Psoas muscle (tissue), 8 donors: ENCODE measurements around the gene HTT. TPM values are rescaled to one million over a fixed set of nuclear protein-coding genes. Genes with fewer than 3 reads are reported as not detected.
A peak's percentile ranks its signal among the peaks of the same experiment; 100 is the strongest.

Experiments used
- ATAC-seq, 4 donors: fragments of 200-7000 bp; cut with Tn5 transposase; one replicate each; pipeline ENCODE4 v1.9.1; 2020; ENCODE audit warnings: moderate library complexity in 3 of 4, mild to moderate bottlenecking in 2 of 4
- DNase-seq, 2 donors: peaks; one replicate each; pipeline ENCODE4 v3.0.0-alpha.2; 2020
- H3K27ac ChIP-seq: fragments of 200-600 bp; one replicate; pipeline ENCODE4 v1.8.0; 2022
- H3K27me3 ChIP-seq, 3 donors: fragments of 200-600 bp in 1 of 3; one replicate each; pipeline versions ENCODE4 v1.6.1 to v1.8.0; 2013 to 2022; ENCODE audit warnings: low read length in 2 of 3, mild to moderate bottlenecking in 2 of 3, moderate library complexity in 1 of 3; ENCODE audit not compliant: insufficient read depth in 3 of 3
- H3K36me3 ChIP-seq, 2 donors: fragments of 200-600 bp in 1 of 2; one replicate each; pipeline versions ENCODE4 v1.6.1 to v1.8.0; 2013 to 2022; ENCODE audit warnings: low read depth in 1 of 2, mild to moderate bottlenecking in 1 of 2, moderate library complexity in 1 of 2; ENCODE audit not compliant: insufficient read depth in 1 of 2
- H3K4me1 ChIP-seq: fragments of 200-600 bp; one replicate; pipeline ENCODE4 v1.8.0; 2022
- H3K4me3 ChIP-seq: fragments of 200-600 bp; one replicate; pipeline ENCODE4 v1.8.0; 2022; ENCODE audit warnings: mild to moderate bottlenecking
- H3K9me3 ChIP-seq: fragments of 200-600 bp; one replicate; pipeline ENCODE4 v1.8.0; 2022
- CTCF ChIP-seq: fragments of 200-600 bp; IDR thresholded peaks from one replicate; pipeline ENCODE4 v1.8.0; 2022; ENCODE audit warnings: antibody characterized with exemption
- WGBS, 3 donors: extraction: QIAGEN DNeasy Blood & Tissue Kit; methylation state at CpG; one replicate each; pipeline versions ENCODE4 v1.1.6 to v1.1.7; 2013; 5-methylcytosine and 5-hydroxymethylcytosine counted together
- intact Hi-C, 2 donors: fragments of 100-400 bp; cut with DNase I; formaldehyde crosslinking; loops; one replicate each; pipeline versions ENCODE4 v1.11.0 to v1.14.2; 2022
- polyA plus RNA-seq, 3 donors: library from polyadenylated mRNA; stranded (reverse); fragments of 200-250 nt; gene quantifications; one replicate each; pipeline ENCODE4 v1.2.3, GENCODE V29; 2013
- total RNA-seq, 4 donors: library from RNA; stranded (reverse); fragmentation: NEBNext Ultra II Directional in 2 of 4; extraction: Animal tissue kit (Norgen Biotek cat#: 25700) in 2 of 4; gene quantifications; one replicate each; pipeline versions ENCODE4 v1.2.1 to v1.2.4, GENCODE V29; 2021 to 2023
- donor health status: healthy with polysubstance abuse.
- donor health status: DM: no; HTN: no; CAD: no; lungs with moderate emphysema.
- donor health status: Bipolar disorder and iron deficiency.
- donor health status: healthy.
- donor health status: DM: yes; HTN: yes; CAD: no.
- donor health status: DM: no; HTN: no; CAD: no.
- donor health status: DM: no; HTN: no; CAD: no.
- donor health status: DM: yes; HTN: yes; CAD: no.

The HTT gene
- total and polyA plus RNA-seq, 7 donors, result 6.7 to 39.9 (median 29.6) TPM

GRCh38 chr4:3288571-3289094 lies 214.2 kb downstream of the HTT start:
- no peak for ATAC-seq
- WGBS, 3 donors, result 58 to 70% (median 62%) methylated on average over 11 of the region's 11 CpGs
- no peaks in the 10 kb centered on the region for H3K27me3 ChIP-seq
- no peak for TF ChIP-seq CTCF
- H3K27ac ChIP-seq, result no peak overlapping the region
- no peaks in the 10 kb centered on the region for H3K9me3 ChIP-seq
- peaks cover 37% of the 10 kb centered on the region for H3K4me1 ChIP-seq
- no peak for DNase-seq
- intact Hi-C loops, result no loop called here
- no peak overlapping the region for H3K4me3 ChIP-seq
- H3K36me3 ChIP-seq, result no peaks in the 10 kb centered on the region

GRCh38 chr4:3290476-3290875 lies 216.0 kb downstream of the HTT start:
- peak; percentile 25 to 56 (median 46) for ATAC-seq

GRCh38 chr4:3290889-3291321 lies 216.4 kb downstream of the HTT start:
- Histone ChIP-seq H3K9me3 (no peaks in the 10 kb centered on the region), H3K27me3 (no peaks in the 10 kb centered on the region), H3K4me3 (peak overlapping the region; percentile 88), H3K27ac (peak overlapping the region; percentile 96), H3K4me1 (peaks cover 35% of the 10 kb centered on the region), H3K36me3 (no peaks in the 10 kb centered on the region)
- no peak for ATAC-seq
- no peak for TF ChIP-seq CTCF
- 76 to 89% (median 77%) methylated on average over 8 to 9 of the region's 9 CpGs for WGBS, 3 donors
- intact Hi-C loops, result loop anchor here in 1 of 2 donors (5.0 kb wide), 1 partner anchor 89 kb away; no protein-coding TSS in a partner anchor
- DNase-seq, result no peak

More at GRCh38 chr4:3290476-3290875, 216.0 kb downstream of the HTT start:
- H3K27ac ChIP-seq, result peak overlapping the region; percentile 96
- H3K27me3 ChIP-seq, result no peaks in the 10 kb centered on the region
- TF ChIP-seq CTCF, result no peak
- no peak overlapping the region for H3K4me3 ChIP-seq
- WGBS, 3 donors, result 37 to 49% (median 41%) methylated on average over 11 of the region's 11 CpGs
- intact Hi-C loops, result loop anchor here in 1 of 2 donors (5.0 kb wide), 1 partner anchor 88 kb away; no protein-coding TSS in a partner anchor
- DNase-seq, result peak in 1 of 2 donors; percentile 79
- H3K36me3 ChIP-seq, result no peaks in the 10 kb centered on the region
- no peaks in the 10 kb centered on the region for H3K9me3 ChIP-seq
- peaks cover 39% of the 10 kb centered on the region for H3K4me1 ChIP-seq

- no peaks in the 10 kb centered on the region for H3K9me3 ChIP-seq
- TF ChIP-seq CTCF, result no peak
- peaks cover 30% of the 10 kb centered on the region for H3K4me1 ChIP-seq
- ATAC-seq (peak in 3 of 4 donors; percentile 18 to 41 (median 22)), DNase-seq (peak in 1 of 2 donors; percentile 68)
- 29 to 41% (median 37%) methylated on average over 24 of the region's 24 CpGs for whole genome bisulfite sequencing, 3 donors
- H3K27me3 ChIP-seq, result no peaks in the 10 kb centered on the region
- H3K27ac ChIP-seq, result peak overlapping the region; percentile 96
- H3K4me3 ChIP-seq, result peak overlapping the region; percentile 88
- no peaks in the 10 kb centered on the region for H3K36me3 ChIP-seq
- intact Hi-C loops, result loop anchor here in 1 of 2 donors (5.0 kb wide), 1 partner anchor 89 kb away; no protein-coding TSS in a partner anchor
Observed at GRCh38 chr4:3291411-3291968, 217.0 kb downstream of the HTT start.
